K562 (cell line): ENCODE results near the gene TAAR8. TPM values are rescaled to one million over a fixed set of nuclear protein-coding genes. Genes with fewer than 3 reads are reported as not detected.

Experiments used
- CBFA2T3 ChIP-seq: fragments of 450-650 bp; IDR thresholded peaks from 2 replicates; pipeline ENCODE4 v1.6.1; 2017
- CREM ChIP-seq: IDR thresholded peaks from 2 replicates; pipeline ENCODE4 v1.6.1; 2014; ENCODE audit warnings: antibody characterized with exemption, low read depth
- CTCFL ChIP-seq: IDR thresholded peaks from 2 replicates; pipeline ENCODE4 v1.6.1; 2011; ENCODE audit warnings: borderline replicate concordance, low read depth, mild to moderate bottlenecking, moderate library complexity, low read length; ENCODE audit not compliant: insufficient read depth, poor library complexity, severe bottlenecking
- FOS ChIP-seq: IDR thresholded peaks from 3 replicates; pipeline ENCODE4 v1.6.1; 2011; ENCODE audit not compliant: insufficient read length; ENCODE audit errors: extremely low read depth
- FOXA3 ChIP-seq, 2 experiments: fragments of 450-650 bp in 1 of 2; sonication (generic) in 1 of 2; formaldehyde crosslinking; IDR thresholded peaks in 1 of 2; conservative IDR thresholded peaks in 1 of 2; 2 replicates each; pipeline versions ENCODE4 v1.4.0 to v1.8.0; 2020 to 2022; ENCODE audit warnings: mild to moderate bottlenecking in 2 of 2, missing genetic modification reagents in 1 of 2
- FOXM1 ChIP-seq, 2 experiments: fragments of 450-650 bp in 1 of 2; sonication (generic) in 1 of 2; formaldehyde crosslinking in 1 of 2; IDR thresholded peaks; 2 replicates each; pipeline versions ENCODE4 v1.6.1 to v1.9.0; 2017 to 2022; ENCODE audit warnings: low read depth in 2 of 2, mild to moderate bottlenecking in 2 of 2, missing genetic modification reagents in 1 of 2, moderate library complexity in 1 of 2
- LCOR ChIP-seq: sonication (generic); formaldehyde crosslinking; IDR thresholded peaks from 2 replicates; pipeline ENCODE4 v1.8.0; 2022; ENCODE audit warnings: mild to moderate bottlenecking, missing genetic modification reagents
- MAFG ChIP-seq: fragments of 450-650 bp; conservative IDR thresholded peaks from 2 replicates; pipeline ENCODE4 v1.6.1; 2016; ENCODE audit warnings: missing genetic modification characterization, missing compliant biosample characterization
- MCM3 ChIP-seq: fragments of 450-650 bp; IDR thresholded peaks from 2 replicates; pipeline ENCODE4 v1.6.1; 2016
- MITF ChIP-seq: IDR thresholded peaks from 2 replicates; pipeline ENCODE4 v1.6.1; 2014; ENCODE audit warnings: antibody characterized with exemption
- NFATC3 ChIP-seq: fragments of 450-650 bp; IDR thresholded peaks from 2 replicates; pipeline ENCODE4 v1.6.1; 2017; ENCODE audit warnings: mild to moderate bottlenecking
- POLR3G ChIP-seq: IDR thresholded peaks from 2 replicates; pipeline ENCODE4 v1.6.1; 2011; ENCODE audit not compliant: insufficient read length, insufficient replicate concordance; ENCODE audit errors: extremely low read depth
- SOX6 ChIP-seq: fragments of 450-650 bp; IDR thresholded peaks from 2 replicates; pipeline ENCODE4 v1.6.1; 2014; ENCODE audit warnings: mild to moderate bottlenecking
- UBTF ChIP-seq, 2 experiments: IDR thresholded peaks; 2 replicates each; pipeline ENCODE4 v1.6.1; 2012; ENCODE audit warnings: improper control_type of control experiment in 2 of 2, low read depth in 2 of 2, low read length in 2 of 2, borderline replicate concordance in 1 of 2
- ZC3H11A ChIP-seq: IDR thresholded peaks from 2 replicates; pipeline ENCODE4 v1.6.1; 2012; ENCODE audit warnings: low read depth, low read length, improper control_type of control experiment
- ZNF217 ChIP-seq: sonication (generic); formaldehyde crosslinking; IDR thresholded peaks from 2 replicates; pipeline ENCODE4 v1.8.0; 2022; ENCODE audit warnings: mild to moderate bottlenecking, missing genetic modification reagents
- ZNF639 ChIP-seq, 2 experiments: fragments of 200-800 bp in 1 of 2; sonication (Bioruptor generic) in 1 of 2; sonication (generic) in 1 of 2; formaldehyde crosslinking in 1 of 2; IDR thresholded peaks in 1 of 2; conservative IDR thresholded peaks in 1 of 2; 2 replicates each; pipeline versions ENCODE4 v1.5.0 to v1.6.1; 2016 to 2020; ENCODE audit warnings: missing compliant biosample characterization in 1 of 2, missing genetic modification characterization in 1 of 2, missing genetic modification reagents in 1 of 2
- polyA plus RNA-seq, 8 experiments: library from polyadenylated mRNA; depleted of rRNA in 4 of 8; stranded (reverse) in 5 of 8; unstranded in 3 of 8; fragments of >200 nt; fragmentation: Nextera tagmentation in 2 of 8; fragmentation: Illumina TruSeq in 1 of 8; extraction: Ambion mirVana in 2 of 8; extraction: Trizol in 1 of 8; gene quantifications; 2 replicates each; pipeline versions ENCODE4 v1.2.1 to v1.2.3, GENCODE V29; 2011 to 2014; ENCODE audit warnings: inconsistent platforms in 1 of 8, missing spikeins in 1 of 8
- total RNA-seq, 7 experiments: library from RNA; depleted of rRNA in 6 of 7; stranded (reverse); fragments of >200 nt in 6 of 7; fragmentation: Illumina TruSeq in 2 of 7; extraction: Trizol in 2 of 7; gene quantifications; 2 replicates each; pipeline versions ENCODE4 v1.2.1 to v1.2.3, GENCODE V29; 2011 to 2021; ENCODE audit warnings: low replicate concordance in 1 of 7

Gene TAAR8
- total and polyA plus RNA-seq, 9 of the 15 experiments (the other 6 are each of a cell fraction or from before 2014, with no cell fraction given), result not detected

GRCh38 chr6:132512638-132513632 is 39.5 kb upstream of the TAAR8 start, which contains the start of gene STX7 (continued):
- no peak for TF ChIP-seq FOXM1 (IDR thresholded peaks at IDR 0.05; ENCODE audit: low read depth)
- no peak for TF ChIP-seq FOXM1 (CRISPR knock-in tag; IDR thresholded peaks at IDR 0.05; ENCODE audit: low read depth)
- TF ChIP-seq POLR3G, result no peak
- TF ChIP-seq FOS, result peak; percentile 31
- TF ChIP-seq FOXA3 (CRISPR knock-in tag; conservative IDR thresholded peaks at IDR 0.05 in 1 of 2, IDR thresholded peaks at IDR 0.05 in 1 of 2), result peak in 1 of 2 experiments; percentile 70; a peak in 2 of 4 replicates
- no peak for TF ChIP-seq NFATC3
- TF ChIP-seq MAFG (tag), result peak; percentile 78
- TF ChIP-seq UBTF (IDR thresholded peaks at IDR 0.05; ENCODE audit: borderline replicate concordance in 1 of 2, low read depth in 2 of 2, low read length in 2 of 2), result peak; percentile 87 to 88; a peak in 3 of 4 replicates
- no peak for TF ChIP-seq MCM3
- 0 out of 2 replicates have a peak, but pooled peaks have one; percentile 35 for TF ChIP-seq CREM
- peak; percentile 63 for TF ChIP-seq LCOR (CRISPR knock-in tag)
- TF ChIP-seq ZNF217 (CRISPR knock-in tag), result no peak
- TF ChIP-seq ZC3H11A, result no peak
- TF ChIP-seq ZNF639 (CRISPR knock-in tag; conservative IDR thresholded peaks at IDR 0.05 in 1 of 2, IDR thresholded peaks at IDR 0.05 in 1 of 2), result no peak
- TF ChIP-seq MITF, result no peak
- TF ChIP-seq CTCFL, result peak; percentile 2
- peak; percentile 74 for TF ChIP-seq CBFA2T3
- TF ChIP-seq SOX6, result peak; percentile 94
